DMS153 treated with DMSO at 0.1 percent for 48 hours (cell line): ENCODE results near the gene CCDC185.
"Not testable (repeated sequence)": the region's sequence is repeated elsewhere in the genome, so short reads cannot be mapped to it uniquely, and the experiment has no call there.

Experiments used
- DNase-seq: peaks from one replicate; lab custom pipeline; 2025; ENCODE audit not compliant: unreplicated experiment; lab: John Stamatoyannopoulos, UW

The CCDC185 gene

DNA sequence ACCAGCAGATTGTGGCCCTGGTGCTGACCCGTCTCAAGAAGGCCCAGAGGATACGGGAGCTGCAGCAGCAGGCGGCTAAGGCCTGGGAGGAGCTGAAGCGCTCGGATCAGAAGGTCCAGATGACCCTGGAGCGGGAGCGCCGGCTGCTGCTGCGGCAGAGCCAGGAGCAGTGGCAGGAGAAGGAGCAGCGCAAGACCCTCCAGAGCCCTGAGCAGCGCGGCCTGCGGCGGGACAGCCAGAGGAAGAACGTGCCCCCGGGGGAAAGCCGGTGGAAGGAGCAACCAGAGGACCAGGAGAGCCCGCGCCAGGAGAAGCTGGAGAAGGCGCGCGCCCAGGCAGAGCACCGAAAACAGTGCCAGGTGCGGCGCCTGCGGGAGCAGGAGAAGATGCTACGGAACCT, 1.0 kb downstream of the CCDC185 start:
- DNase-seq, result no peak

- DNase-seq, result no peak
Observed at GRCh38 chr1:223394706-223395105, 1.5 kb downstream of the CCDC185 start.

GRCh38 chr1:223399393-223399792, 6.2 kb downstream of the CCDC185 start:
- not testable (repeated sequence) for DNase-seq

DNA sequence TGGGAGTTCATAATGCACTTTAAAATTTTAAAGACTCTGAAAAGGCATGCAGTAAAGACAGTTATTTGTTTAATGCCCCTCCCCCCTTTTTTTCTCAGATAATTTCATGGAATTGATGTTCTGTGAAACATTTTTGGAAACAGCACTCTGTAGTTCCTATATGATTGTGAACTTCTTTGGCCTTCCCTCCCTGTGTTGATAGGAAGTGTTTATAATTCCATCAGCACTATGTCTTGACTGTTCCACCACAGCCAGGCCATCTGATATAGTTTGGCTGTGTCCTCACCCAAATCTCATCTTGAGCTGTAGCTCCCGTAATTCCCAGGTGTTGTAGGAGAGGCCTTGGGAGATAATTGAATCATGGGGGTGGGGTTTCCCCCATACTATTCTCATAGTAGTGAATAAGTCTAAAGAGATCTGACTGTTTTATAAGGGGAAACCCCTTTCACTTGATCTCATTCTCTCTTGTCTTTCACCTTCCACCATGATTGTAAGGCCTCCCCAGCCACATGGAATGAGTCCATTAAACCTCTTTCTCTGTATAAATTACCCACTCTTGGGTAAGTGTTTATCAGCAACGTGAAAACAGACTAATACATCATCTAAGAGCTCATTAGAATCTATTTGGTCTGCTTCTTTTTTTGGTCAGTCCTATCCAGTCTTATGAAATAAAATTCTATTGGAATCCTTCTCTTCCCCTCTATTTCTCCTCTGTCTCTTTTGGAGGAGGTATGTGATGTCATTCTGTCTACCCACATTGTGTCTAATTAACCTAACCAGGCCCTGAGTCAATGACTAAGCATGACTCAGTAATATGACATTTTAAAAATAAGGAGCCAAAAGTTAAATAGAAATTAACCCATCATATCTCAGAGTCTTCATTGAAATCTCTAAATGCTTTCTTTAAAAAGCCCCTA, 8.9 kb downstream of the CCDC185 start:
- no peak for DNase-seq

DNA sequence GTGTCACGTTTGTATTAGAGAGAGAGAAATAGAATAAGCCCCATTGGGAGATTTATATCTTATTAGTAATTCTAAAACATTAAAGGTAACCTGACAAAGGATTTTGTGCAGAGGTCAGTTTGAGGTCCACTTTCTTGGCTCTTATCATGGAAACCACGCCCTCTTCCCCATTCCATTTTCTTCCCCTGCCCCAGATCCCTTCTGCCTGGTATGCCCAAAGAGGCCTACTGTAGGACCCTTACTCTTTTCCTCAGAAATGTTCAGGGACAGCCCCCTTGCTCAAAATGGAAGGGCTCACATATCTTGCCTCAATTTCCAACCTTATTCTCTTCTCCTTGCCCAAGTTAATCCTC, 9.6 kb downstream of the CCDC185 start:
- DNase-seq, result no peak

GRCh38 chr1:223403184-223403815, 10.1 kb downstream of the CCDC185 start:
- DNase-seq, result no peak

DNA sequence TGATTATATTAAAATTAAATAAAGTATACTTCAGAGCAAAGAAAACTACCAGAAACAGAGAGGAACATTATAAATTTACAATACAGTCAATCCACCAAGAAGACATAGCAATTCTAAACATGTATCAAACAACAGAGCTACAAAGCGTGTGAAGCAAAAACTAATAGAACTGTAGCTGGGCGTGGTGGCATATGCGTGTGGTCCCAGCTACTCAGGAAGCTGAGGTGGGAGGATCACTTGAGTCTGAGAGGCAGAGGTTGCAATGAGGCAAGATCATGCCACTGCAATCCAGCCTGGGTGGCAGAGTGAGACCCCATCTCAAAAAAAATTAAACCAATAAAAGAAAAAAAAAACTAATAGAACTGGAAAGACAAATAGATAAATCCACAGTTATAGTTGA, 12.3 kb downstream of the CCDC185 start:
- DNase-seq, result no peak

GRCh38 chr1:223410036-223410435, 16.8 kb downstream of the CCDC185 start:
- no peak for DNase-seq

DNA sequence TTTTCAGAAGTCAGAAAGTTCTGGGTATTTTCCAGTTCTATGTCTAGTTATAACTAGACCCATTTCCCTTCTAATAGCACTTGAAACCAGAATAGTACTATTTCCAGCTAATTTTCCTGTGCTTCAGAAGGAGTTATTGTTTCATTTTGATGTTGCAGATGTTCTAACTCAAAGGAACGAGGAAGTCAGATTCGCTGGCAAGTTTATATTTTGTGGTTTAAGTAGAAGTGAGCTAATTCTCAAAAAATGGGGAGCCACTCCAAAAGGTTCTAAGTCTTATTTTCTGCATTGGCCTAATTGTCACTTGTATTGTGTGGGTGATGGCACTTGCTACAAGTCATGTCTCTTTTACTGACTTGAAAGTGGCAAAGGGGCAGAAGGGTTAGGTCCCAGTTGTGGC, 18.1 kb downstream of the CCDC185 start:
- DNase-seq, result no peak

DNA sequence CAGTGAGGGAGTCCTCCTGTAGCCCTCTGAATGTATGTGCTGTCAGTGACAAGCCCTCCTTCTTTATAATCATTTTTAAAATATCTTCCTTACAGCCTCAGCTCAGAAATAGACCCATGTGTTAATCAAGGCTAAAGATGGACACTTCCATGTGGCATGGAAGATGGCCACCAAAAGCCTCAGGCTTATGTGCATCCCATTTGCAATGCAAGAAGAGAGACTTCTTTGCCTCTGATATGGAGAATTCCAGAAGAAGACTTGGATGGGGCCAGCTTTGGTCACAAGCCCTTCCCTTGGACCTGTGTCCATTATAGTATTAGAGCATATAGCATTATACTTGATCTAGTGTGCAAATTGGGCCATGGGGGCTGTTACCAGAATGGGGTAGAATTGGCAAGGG, 18.5 kb downstream of the CCDC185 start:
- no peak for DNase-seq

GRCh38 chr1:223413216-223413615, 20.0 kb downstream of the CCDC185 start:
- no peak for DNase-seq

DNA sequence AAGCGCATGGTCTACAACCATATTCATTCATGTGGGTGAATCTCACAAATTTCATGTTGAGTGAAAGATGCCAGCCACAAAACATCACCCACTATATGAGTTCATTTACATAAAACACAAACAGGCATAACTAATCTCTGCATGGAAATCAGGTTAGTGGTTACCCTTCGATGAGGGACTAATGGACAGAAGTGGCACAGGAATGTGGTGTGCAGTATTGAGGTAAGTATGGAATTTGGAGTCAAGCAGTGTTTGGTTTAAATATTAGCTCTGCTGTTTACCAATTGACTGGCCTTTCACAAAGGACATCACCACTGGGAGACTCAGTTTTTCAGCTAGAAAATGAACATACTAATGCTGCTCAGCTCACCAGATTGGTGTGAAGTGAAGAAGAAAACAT, 24.2 kb downstream of the CCDC185 start:
- no peak for DNase-seq

- DNase-seq, result no peak
Observed at GRCh38 chr1:223417903-223418663, 24.9 kb downstream of the CCDC185 start.

DNA sequence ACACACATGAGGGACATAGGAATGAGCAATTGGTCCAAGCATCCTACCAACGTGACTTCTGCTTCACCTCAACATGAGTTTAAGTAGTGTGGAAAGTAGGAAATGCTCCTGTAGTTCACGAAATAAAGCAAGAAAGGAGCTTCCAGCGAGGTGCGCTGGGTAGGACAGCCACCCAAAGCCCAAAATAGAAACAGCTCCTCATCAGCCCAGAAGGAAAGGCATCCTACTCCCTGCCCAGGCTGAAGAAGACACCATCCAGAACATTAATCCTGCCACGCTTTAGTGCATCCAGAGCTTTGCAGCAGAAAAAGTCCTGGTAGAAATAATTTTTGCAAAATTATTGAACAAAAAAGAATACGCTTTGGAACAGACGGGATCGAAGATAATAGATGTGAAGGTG, 25.9 kb downstream of the CCDC185 start:
- DNase-seq, result no peak

DNA sequence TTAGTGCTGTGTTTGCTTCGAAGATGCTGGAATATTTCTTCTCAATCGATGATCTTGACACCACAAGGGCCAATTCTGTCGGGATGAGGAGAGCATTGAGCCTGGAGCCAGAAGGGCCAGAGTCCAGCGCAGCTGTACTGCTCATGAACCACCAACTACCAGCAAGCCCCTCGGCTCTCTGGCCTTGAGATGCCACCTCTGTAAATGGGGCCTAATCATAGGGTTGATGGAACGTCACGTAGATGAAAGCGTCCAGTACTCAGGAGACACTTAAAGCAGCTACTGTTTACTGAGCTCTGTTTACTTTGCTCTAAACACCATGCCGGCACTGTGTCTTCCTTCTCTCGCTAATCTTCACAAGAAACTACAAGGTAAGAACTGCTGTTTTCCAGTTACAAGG, 26.3 kb downstream of the CCDC185 start:
- DNase-seq, result no peak

DNA sequence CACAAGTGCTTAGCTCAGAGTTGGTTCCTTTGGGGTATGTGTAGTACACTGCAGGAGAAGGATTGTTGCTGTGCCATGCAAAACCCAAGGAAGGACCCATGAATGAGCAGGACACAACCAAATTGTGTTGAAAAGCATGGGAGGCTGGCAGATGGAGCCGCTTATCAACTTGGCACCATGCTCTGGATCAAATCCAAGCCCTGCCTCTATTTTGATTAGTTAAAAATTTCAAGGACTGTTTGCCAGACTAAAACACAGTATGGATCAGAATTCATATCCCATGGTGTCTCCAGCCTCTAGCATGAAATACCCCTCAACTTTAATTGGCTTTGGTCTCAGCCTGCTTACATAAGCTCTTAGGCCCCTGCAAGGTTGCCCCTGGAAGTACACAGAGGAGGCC, 27.8 kb downstream of the CCDC185 start:
- DNase-seq, result no peak

DNA sequence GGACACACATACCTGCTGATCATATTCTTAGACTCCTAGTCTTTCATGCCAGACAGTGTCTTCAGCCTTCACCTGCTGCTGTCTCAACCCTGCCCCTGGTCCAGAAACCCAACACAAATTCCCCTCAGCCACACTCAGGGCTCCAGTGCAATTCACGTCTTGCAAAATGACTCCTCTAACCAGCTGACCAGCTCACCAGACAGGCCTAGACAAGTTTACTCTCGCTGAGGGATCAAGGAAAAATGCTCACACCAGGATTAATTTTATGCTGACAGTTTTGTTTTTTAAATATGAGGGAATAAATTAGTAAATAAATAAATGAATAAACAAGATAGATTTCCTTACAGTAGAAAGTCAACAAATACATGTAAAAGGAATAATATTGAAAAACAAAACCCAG, 28.5 kb downstream of the CCDC185 start:
- no peak for DNase-seq

DNA sequence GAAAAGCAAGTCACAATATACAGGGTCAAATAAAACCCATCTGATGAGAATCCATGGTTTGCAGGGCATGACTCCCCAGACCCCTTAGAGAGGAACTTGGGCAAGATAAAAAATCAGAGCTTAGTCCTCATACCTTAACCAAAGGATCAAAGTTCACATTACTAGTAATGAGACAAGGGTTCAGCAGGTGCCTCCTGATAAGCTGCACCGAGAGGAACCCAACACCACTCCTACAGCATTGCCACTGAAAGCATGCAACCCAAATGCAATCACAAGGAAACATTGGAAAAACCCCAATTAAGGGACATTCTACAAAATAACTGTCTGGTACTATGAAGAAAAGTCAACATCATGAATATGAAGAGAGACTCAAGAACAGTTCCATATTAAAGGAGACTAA, 29.7 kb downstream of the CCDC185 start:
- no peak for DNase-seq

GRCh38 chr1:223423641-223424233, 30.5 kb downstream of the CCDC185 start:
- DNase-seq, result no peak

DNA sequence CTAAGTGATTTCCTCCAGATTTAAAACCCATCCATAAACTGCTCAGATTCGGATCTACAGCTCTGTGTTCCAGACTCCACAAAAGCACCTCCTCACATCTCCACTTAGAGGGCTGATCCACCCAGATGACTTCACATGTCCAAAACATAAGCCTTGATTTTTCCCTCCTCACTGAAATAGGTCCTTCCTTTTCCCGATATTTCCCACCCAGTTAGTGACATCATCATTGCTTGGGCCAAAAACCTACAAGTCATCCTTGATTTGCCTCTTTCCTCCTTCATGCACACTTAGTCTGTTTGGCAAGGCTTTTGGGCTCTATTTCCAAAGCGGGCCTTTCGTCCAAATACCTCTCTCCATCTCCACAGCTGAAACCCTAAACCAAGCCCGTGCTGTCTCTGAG, 32.3 kb downstream of the CCDC185 start:
- DNase-seq, result no peak

- no peak for DNase-seq
Observed at GRCh38 chr1:223426936-223427335, 33.7 kb downstream of the CCDC185 start.
